Measurements from ENCODE around the gene MAP7D2.
A peak's percentile ranks its signal among the peaks of the same experiment; 100 is the strongest.

The MAP7D2 gene

DNA sequence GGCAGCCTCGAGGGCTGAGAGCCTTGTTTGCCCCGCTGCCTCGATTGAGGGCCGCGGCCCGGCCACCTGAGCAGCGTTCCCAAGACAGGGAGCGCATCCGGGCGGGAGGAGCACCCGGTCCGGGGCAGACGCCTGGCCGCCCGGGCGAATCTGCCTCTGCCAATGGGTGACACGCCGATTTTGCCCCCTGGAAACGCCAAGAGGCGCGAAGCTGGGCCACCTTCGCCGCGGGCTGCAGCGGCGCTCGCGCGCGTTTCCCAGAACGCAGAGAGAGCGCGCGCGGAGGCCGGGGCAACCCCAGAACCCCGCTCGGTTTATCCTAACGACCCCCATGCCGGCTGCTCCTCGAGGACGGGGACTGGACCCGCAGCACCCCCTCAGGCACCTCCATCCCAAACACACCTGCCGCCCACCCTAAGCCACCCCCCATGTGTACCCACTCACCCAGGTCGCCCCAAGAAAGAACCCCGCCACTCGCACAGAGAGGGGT lies 575 bp downstream of the MAP7D2 start:
- no peak for DNase-seq (ENCODE audit: low read depth in 2 of 3, low spot score in 1 of 3)

DNA sequence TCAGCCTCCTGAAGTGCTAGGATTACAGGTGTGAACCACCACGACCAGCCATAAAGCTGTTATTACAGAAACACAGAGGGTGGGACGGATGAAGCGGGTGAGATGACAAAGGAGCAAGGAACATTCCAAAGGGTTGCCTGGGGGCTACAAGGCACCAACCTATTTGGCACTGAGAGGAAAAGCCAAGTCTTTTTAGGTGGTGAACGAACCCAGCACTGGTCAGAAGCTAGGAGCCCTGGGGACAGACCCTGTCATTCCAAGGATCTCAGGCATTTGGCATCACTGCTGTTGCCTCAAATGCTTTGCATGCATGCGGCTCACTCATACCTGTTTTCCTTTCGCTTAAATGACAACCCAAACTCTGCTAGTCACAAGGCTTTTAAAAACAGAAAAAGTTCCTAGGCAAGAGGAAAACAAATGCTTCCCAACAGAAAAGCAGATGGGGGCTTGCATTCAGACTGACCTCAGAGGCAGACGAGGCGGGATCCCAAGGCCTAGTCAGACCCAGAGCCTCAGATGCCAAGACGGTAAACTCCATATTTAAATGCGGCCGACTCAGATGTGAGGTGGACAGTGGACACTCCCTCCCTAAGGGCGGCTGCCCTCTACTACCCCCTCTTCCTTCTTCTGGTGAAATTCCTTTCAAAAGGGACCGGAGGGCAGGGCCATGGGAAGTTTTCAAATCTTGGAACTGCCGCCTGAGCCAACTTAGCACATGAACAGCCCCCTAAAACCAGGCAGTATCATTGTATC lies 4.5 kb downstream of the MAP7D2 start:
- DNase-seq (ENCODE audit: low read depth in 2 of 3, low spot score in 1 of 3), result no peak

GRCh38 chrX:20111271-20111670 lies 5.4 kb downstream of the MAP7D2 start:
- no peak for DNase-seq (ENCODE audit: low read depth in 2 of 3, low spot score in 1 of 3)

GRCh38 chrX:20101934-20102581 lies 14.6 kb downstream of the MAP7D2 start:
- no peak for DNase-seq (ENCODE audit: low read depth in 2 of 3, low spot score in 1 of 3)

DNA sequence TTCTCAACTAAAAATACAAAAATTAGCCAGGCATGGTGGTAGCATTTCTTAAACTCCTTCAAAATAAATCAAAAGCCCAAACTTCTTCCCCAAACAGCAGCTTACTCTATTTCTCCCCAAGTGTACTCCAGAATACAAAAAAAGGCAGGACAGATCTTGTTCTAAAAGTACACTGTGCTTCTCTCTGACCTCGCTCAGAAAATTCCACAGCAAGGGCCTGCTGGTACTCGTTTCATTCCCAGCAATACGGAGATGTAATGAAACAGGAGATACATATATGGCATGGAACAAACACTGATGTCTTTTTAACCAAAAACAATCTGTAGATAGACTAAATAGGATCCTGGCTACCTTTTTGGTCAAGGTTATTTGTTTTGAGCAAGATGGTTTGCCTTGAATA lies 25.2 kb downstream of the MAP7D2 start:
- no peak for DNase-seq (ENCODE audit: low read depth in 2 of 3, low spot score in 1 of 3)

GRCh38 chrX:20089845-20090244 lies 26.9 kb downstream of the MAP7D2 start:
- no peak for DNase-seq (ENCODE audit: low read depth in 2 of 3, low spot score in 1 of 3)

GRCh38 chrX:20080277-20080676 lies 36.4 kb downstream of the MAP7D2 start:
- no peak for DNase-seq (ENCODE audit: low read depth in 2 of 3, low spot score in 1 of 3)

DNA sequence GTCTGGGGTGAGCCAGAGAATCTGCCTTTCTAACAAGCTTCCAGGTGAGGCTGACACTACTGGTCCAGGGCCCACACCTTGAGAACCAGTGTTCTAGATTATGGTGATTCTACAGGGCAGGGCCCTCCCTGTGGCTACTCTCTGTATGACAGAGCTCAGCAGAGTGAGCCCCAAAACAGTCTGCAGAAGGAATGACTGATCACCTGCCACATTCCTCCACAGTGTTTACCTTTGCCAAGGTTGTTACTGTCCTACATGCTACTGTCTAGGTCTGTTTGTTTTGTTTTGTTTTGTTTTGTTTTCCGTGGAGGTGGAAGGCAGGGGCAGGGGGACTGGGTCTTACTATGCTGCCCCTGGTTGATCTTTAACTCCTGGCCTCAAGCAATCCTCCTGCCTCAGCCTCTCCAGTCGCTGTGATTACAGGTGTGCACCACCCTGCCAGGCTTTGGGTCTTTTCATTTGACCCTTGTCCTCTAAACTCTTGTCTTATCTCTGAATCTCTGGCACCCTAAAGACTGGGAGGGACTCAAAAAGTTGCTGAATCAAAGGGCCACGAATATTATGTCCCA lies 45.1 kb downstream of the MAP7D2 start:
- DNase-seq (ENCODE audit: low read depth in 2 of 3, low spot score in 1 of 3), result no peak

DNA sequence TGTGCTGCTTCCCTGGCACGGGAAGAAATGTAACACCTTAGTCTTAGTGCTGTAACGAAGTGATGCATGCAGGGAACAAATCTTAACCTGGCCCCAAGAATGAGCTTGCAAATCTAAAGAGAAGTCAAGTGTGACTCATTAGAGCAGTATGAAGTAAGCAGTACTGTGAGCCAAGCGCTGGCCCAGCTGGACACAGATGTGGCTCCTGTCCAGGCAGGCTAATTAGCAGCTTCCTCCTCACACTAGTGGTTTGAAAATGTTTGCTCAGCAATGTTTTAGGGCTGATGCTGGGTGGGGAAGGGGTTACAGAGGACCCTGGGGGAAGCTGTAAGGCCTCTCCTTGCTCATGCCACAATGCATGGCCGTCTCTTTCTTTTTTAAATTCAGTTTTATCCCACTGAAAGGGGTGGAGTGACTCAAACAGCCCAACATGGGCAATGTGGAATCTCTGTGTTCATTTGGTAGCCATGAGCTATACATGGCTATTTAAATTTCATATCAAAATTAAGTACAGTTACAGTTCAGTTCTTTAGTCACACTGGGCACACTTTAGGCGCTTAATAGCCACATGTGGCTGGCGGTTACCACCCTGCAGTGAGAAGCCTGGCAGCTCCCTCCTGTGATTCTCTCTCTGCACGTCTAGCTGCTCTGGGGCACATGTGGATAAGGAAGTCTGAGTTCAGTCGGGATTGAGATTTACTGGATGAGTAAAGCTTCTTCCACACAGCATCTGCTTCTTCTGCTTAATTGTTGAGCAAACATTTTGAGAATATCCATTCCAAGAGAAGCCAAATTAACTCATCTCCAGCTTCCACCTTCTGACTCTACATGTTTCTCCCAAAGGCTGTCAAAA lies 48.8 kb downstream of the MAP7D2 start:
- no peak for DNase-seq (ENCODE audit: low read depth in 2 of 3, low spot score in 1 of 3)

GRCh38 chrX:20066968-20067708 lies 49.6 kb downstream of the MAP7D2 start:
- peak in 1 of 3 donors; percentile 18 for DNase-seq (ENCODE audit: low read depth in 2 of 3, low spot score in 1 of 3)

DNA sequence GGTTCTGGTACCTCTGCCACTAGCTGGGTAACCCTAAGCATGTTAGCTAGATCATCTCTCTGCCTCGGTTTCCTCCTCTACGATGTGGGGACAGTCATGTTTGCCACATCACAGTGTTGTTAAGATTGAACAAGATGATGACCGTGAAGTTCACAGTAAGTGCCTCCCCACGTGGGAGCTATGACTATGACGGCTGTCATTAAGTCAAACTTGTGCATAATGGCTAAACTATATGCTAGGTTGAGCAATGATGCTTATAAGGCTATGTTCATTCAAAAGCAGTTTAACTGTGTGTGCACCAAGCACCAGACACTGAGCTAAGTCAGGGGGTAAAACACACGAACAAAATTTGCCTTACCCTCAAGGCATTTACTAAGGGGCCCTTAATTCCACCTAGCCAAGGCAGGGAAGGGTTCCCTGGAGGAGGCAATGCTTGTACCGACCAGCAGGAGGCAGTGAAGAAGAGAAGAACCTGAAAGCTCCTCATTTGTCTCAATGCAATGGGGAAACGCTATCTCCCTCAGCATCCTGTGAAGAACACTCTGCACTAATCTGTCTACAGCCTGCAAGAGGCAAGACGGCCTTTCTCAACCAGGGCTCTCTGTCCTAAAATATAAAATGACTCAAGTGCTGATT lies 52.9 kb downstream of the MAP7D2 start:
- DNase-seq (ENCODE audit: low read depth in 2 of 3, low spot score in 1 of 3), result peak in 1 of 3 donors; percentile 4

- DNase-seq (ENCODE audit: low read depth in 2 of 3, low spot score in 1 of 3), result no peak
Observed at GRCh38 chrX:20063153-20063552, 53.6 kb downstream of the MAP7D2 start.

DNA sequence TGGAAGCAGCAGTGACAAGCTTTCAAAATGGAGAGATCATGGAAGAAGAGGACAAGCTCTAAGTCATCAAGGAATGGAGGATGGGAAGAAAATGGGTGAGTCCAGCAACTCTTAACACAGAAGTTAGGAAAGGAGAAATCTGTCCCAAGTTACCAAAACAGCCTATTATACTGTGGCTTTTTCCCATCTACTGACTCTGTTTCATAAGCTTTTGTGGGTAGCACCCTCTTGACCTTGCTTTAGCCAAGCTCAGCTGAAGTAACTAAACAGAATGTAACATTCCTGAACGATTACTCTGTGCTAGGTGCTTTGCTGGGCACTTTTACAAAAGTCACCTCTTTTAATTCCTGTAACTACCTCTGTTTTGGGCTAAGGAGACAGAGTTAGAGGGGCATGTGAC lies 54.9 kb downstream of the MAP7D2 start:
- DNase-seq (ENCODE audit: low read depth in 2 of 3, low spot score in 1 of 3), result no peak

DNA sequence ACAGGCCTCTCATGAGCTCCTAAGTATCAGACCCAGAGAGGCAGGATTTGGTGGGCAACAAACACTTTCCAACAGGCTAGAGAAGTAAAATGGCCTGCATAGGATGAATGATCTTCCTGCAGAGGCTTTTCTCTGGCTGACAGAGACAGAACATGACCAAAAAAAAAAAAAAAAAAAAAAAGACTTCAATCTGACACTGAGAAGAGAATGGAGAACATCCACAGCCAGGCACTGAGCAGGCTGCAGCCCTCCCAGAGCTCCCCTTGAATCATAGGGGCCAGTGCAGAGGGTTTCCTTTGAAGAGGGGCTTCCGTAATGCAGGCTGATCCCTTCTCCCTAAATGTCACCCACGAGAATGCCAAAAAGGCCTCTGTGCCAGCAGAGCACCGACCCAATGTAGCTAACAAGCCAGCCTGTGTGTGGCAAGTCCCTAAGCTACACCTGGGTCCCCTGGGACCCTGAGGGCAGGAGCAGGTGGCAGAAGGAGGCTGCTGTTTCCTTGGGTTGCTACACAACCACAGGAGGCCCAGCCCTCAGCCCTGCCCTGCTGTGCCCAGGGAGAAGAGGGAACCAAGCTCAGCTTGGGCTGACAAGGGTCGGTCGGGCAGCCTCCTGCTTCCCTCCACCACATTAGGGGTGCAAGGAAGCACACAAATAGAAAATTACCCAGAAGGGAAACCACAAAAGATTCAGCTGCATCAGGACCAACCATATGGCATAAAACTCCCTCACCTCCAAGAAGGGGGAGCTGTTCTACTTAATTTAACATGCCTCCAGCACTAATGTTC lies 55.6 kb downstream of the MAP7D2 start:
- no peak for DNase-seq (ENCODE audit: low read depth in 2 of 3, low spot score in 1 of 3)

DNA sequence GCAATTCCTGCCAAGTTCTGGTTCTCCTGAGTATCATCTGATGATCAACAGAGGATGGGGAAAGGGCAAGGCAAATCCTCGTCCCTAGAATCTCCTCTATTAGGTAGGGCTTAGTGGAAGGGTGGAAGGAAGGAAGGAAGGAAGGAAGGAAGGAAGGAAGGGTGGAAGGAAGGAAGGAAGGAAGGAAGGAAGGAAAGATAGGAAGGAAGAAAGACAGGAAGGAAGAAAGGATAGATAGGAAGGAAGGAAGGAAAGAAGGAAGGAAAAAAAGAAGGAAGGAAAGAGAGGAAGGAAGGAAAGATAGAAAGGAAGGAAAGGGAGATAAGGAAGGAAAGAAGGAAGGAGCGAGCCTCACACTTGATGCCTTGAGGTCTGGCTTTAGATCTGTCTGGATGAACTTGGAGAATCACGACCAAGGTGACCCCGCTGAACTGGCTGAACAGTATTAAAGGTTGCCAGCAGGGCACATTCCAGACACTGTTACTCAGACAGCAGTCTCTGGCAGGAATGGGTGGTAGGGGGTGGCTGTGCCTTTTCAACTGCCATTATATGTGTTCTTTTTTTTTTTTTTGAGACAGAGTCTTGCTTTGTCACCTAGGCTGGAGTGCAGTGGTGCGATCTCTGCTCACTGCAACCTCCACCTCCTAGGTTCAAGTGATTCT lies 57.1 kb downstream of the MAP7D2 start:
- DNase-seq (ENCODE audit: low read depth in 2 of 3, low spot score in 1 of 3), result no peak

GRCh38 chrX:20057479-20057878 lies 59.2 kb downstream of the MAP7D2 start:
- no peak for DNase-seq (ENCODE audit: low read depth in 2 of 3, low spot score in 1 of 3)

DNA sequence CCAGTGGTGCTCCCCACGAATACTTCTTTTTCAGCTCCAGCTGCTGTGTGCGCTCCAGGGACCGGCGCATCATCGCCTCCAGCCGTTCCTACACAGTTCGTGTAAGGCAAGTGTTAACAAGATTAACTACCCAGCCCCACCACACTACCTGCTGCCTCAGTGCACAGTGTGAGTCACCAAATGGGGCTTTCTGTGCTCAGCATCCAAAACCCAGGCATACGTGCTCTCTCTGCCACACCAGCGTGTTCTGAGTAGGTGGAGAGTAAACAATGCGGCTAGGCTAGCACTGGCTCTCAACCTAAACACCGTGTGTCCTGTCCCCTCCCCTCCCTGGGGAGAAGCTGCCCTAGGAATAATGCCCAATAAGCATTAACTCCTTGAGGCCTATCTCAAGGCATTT lies 60.0 kb downstream of the MAP7D2 start:
- no peak for DNase-seq (ENCODE audit: low read depth in 2 of 3, low spot score in 1 of 3)

DNA sequence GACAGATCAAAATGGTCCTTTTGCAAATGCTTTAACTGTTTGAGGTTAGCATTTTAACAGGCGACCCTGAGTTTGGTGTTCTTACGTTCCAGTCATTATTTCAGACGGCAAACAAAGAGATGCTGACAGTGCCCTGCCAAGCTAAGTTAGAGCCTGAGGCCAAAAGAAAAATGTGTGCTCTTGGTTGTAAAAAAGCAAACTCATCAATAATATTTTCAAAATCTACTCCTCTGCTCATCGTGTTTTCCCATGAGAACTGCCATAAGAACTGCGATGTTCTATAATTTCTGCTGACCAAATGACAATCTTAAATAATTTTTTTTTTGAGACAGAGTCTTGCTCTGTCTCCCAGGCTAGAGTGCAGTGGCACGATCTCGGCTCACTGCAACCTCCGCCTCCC lies 63.2 kb downstream of the MAP7D2 start:
- DNase-seq (ENCODE audit: low read depth in 2 of 3, low spot score in 1 of 3), result no peak

- DNase-seq (ENCODE audit: low read depth in 2 of 3, low spot score in 1 of 3), result no peak
Observed at GRCh38 chrX:20046864-20047263, 69.8 kb downstream of the MAP7D2 start.

All from stimulated activated CD4-positive, alpha-beta T cell treated with anti-CD3 and anti-CD28 coated beads, Interleukin-12 subunit alpha, Interleukin-12 subunit beta, amount 100 ng/mL, for 48 hours (primary cell).